ENCODE measurements around the gene ATG9A. TPM values are rescaled to one million over a fixed set of nuclear protein-coding genes. Genes with fewer than 3 reads are reported as not detected.
A peak's percentile ranks its signal among the peaks of the same experiment; 100 is the strongest.

ATG9A gene
- total RNA-seq, 1 donor from 2014 or later: 82.8 TPM

GRCh38 chr2:219178377-219179175 is 50.9 kb downstream of the ATG9A start:
- Mint-ChIP-seq H3K9me3 (ENCODE audit: low read depth) (no peaks in the 10 kb centered on the region), H3K27me3 (ENCODE audit: low read depth) (no peaks in the 10 kb centered on the region), H3K4me1 (ENCODE audit: low read depth) (peaks cover 34% of the 10 kb centered on the region), H3K36me3 (ENCODE audit: low read depth) (peaks cover 29% of the 10 kb centered on the region), H3K27ac (ENCODE audit: unreplicated experiment) (peak overlapping the region; percentile 71), H3K4me3 (ENCODE audit: unreplicated experiment) (peak overlapping the region; percentile 87)
- no peak for DNase-seq (ENCODE audit: low spot score)
- TF ChIP-seq CTCF (IDR thresholded peaks at IDR 0.05): peak; percentile 54

DNA sequence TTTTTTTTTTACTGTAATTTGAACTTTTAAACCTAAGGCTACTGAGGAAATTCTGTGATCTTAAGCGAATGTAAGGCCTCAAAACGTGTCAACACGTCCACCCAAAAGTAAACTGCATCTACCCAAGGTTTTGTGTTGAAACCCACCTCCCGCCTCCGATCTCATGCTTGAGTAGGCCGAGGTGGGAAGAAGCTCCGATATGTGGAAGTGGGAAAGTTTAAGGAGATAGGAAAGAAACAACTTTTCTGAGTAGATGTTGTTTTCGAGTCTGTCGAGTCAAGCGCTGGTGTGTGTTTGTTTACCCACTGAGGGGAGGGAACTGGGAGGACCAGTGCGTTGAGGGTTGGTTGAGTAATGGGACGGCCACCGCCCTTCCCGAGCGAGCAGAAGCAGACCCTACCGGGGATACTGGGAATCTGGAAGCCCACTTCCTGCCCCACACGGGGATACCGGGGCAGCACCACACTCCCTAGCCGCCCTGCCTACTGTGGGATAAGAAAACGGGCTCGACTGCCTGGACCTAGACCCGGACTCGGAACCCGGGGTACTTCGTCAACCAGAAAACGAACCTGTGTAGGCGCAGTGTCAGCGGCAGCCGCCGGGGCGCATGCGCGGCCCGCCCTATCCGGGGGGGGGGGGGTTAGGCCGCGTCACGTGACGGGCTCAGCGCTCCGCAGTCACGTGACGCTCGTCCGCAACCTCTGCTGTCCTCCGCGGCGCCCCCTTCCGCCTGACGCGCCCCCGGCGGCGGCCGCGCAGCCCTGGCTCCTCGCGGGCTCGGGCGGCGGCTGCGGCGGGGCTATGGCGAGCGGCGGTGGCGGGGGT is 51.7 kb downstream of the ATG9A start, which contains the start of gene RETREG2:
Gene RETREG2 (plus strand): TSS at position 724 of the 825 bp plus-strand sequence. CDS start 78 bp downstream, at position 802.
- H3K27me3 Mint-ChIP-seq (ENCODE audit: low read depth): no peaks in the 10 kb centered on the region
- peak within 1 kb of the TSS; percentile 96 for H3K4me3 Mint-ChIP-seq (ENCODE audit: unreplicated experiment)
- peak within 1 kb of the TSS; percentile 99 for H3K27ac Mint-ChIP-seq (ENCODE audit: unreplicated experiment)
- H3K9me3 Mint-ChIP-seq (ENCODE audit: low read depth): no peaks in the 10 kb centered on the region
- TF ChIP-seq CTCF (IDR thresholded peaks at IDR 0.05): peak; percentile 72
- peaks cover 23% of the 10 kb centered on the region for H3K36me3 Mint-ChIP-seq (ENCODE audit: low read depth)
- H3K4me1 Mint-ChIP-seq (ENCODE audit: low read depth): peaks cover 34% of the 10 kb centered on the region
- no peak for DNase-seq (ENCODE audit: low spot score)

DNA sequence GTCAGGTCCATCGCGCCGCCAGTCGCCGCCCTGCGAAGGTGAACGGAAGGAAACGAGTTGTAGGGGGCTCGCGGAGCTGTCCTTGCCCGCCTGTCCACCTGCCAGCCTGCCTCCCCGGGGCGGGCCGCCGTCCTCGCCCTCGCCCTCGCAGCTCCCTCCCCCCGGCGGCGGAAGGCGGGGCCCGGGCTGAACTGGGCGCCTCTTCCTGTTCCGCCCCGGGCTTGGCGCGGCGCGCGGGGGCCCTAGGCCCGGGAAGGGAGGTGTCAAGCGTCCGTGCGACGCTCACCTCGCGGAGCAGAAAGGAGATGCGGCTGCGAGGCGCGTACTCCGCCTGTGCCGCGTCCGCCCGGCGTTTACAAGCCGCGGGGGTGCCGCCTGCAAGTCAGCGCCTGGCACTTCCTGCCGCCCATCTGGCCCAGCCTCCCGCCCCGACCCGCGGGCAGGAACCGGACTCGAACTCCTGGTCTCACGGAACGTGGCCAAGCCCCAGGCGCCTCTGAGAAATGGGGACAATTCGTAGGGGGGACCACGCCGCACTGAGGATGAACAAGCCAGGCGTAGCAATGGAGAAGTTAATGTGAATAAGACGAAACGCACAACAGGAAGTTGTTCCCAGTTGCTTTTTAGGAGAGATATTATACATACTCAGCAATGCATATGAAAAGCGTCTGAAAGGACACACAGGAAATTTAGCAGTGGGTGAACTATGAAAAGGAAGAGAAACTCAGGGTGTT is 52.5 kb downstream of the ATG9A start, which contains the start of gene CNPPD1:
Gene CNPPD1 (minus strand): TSS at position 108 of the 734 bp plus-strand sequence. CDS start 97 bp downstream, at position 11.
- TF ChIP-seq CTCF (IDR thresholded peaks at IDR 0.05): peak; percentile 51
- DNase-seq (ENCODE audit: low spot score): no peak

DNA sequence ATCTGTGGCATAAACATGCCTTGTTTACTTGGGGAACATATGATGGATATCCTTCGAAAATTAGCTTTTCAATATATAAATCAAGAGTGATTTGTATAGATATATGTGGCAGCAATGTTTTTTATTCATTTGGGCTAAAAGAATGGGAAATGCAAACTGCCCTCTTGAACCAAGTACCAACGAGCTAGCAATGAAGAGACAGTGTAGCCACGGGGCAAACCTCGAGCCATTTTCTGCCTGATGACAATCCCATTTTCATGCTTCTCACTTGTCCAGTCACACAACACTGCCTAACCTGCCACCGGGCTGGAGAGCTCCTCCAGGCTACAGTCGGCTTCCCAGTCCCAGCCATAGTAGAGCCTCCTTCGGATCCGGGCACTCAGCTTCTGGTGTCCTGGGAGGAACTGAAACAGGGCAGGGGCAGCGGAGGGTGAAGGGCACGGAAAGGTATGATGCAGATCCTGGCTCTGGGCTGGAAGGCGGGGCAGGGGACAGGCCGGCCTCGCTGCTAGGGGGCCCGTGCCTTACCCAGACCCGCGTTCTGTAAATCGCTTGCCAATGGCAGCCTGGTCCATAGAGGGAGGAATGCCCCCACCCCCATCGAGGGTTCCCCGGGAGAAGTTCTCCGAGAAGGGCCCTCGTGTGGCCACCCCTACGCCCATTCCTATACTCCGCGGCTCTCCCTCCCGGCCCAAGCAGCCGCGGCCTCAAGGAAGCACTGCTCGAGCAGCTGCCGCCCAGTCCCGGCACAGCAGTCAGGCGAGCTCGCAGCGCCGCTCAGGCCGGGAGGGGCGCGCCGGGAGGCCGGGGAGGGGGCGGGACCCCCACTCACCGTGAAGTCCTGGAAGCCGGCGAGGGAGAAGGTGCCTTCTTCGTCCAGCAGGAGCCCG is 53.3 kb downstream of the ATG9A start:
- H3K9me3 Mint-ChIP-seq (ENCODE audit: low read depth): no peaks in the 10 kb centered on the region
- TF ChIP-seq CTCF (IDR thresholded peaks at IDR 0.05): peak; percentile 63
- H3K27me3 Mint-ChIP-seq (ENCODE audit: low read depth): no peaks in the 10 kb centered on the region
- H3K4me3 Mint-ChIP-seq (ENCODE audit: unreplicated experiment): peak overlapping the region; percentile 96
- peaks cover 15% of the 10 kb centered on the region for H3K36me3 Mint-ChIP-seq (ENCODE audit: low read depth)
- peaks cover 41% of the 10 kb centered on the region for H3K4me1 Mint-ChIP-seq (ENCODE audit: low read depth)
- DNase-seq (ENCODE audit: low spot score): no peak
- H3K27ac Mint-ChIP-seq (ENCODE audit: unreplicated experiment): peak overlapping the region; percentile 79

More for the DNA sequence above, 52.5 kb downstream of the ATG9A start, which contains the start of gene CNPPD1:
- Mint-ChIP-seq H3K27ac (ENCODE audit: unreplicated experiment) (peak within 1 kb of the TSS; percentile 99), H3K4me1 (ENCODE audit: low read depth) (peaks cover 34% of the 10 kb centered on the region), H3K9me3 (ENCODE audit: low read depth) (no peaks in the 10 kb centered on the region), H3K36me3 (ENCODE audit: low read depth) (peaks cover 23% of the 10 kb centered on the region), H3K27me3 (ENCODE audit: low read depth) (no peaks in the 10 kb centered on the region), H3K4me3 (ENCODE audit: unreplicated experiment) (peak within 1 kb of the TSS; percentile 96)
